Measurements from ENCODE around the gene ASIC2.

The ASIC2 gene

DNA sequence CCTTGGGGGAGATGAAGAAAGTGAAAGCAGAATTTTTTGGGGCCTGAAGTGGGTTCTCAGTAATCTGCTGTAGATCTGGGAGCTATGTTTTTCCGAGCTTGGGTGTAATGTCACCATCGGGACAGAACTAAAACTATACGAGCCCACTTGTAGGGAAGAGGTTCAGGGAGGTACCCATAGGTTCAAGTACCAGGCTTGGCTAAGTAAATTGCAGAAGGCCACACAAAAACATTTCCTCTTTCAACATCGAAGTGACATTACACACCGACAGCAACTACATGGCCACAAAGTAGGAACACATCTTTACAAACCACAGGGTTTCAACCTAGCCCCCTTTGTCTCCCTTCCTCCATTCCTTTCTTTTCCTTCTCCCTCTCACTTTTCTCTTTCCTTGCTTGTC is 10.2 kb upstream of the ASIC2 start:
- POLR2A ChIA-PET, result no interaction called here
- CTCF ChIA-PET, result no interaction called here
- no peak overlapping the region for H3K4me3 ChIP-seq (ENCODE audit: low read depth, low read length)
- no peak for DNase-seq (ENCODE audit: low read depth, low spot score)
- TF ChIP-seq, protein P1, sequence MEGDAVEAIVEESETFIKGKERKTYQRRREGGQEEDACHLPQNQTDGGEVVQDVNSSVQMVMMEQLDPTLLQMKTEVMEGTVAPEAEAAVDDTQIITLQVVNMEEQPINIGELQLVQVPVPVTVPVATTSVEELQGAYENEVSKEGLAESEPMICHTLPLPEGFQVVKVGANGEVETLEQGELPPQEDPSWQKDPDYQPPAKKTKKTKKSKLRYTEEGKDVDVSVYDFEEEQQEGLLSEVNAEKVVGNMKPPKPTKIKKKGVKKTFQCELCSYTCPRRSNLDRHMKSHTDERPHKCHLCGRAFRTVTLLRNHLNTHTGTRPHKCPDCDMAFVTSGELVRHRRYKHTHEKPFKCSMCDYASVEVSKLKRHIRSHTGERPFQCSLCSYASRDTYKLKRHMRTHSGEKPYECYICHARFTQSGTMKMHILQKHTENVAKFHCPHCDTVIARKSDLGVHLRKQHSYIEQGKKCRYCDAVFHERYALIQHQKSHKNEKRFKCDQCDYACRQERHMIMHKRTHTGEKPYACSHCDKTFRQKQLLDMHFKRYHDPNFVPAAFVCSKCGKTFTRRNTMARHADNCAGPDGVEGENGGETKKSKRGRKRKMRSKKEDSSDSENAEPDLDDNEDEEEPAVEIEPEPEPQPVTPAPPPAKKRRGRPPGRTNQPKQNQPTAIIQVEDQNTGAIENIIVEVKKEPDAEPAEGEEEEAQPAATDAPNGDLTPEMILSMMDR (IDR thresholded peaks at IDR 0.05; ENCODE audit: insufficient read depth, low read length, missing control alignments), result no peak

DNA sequence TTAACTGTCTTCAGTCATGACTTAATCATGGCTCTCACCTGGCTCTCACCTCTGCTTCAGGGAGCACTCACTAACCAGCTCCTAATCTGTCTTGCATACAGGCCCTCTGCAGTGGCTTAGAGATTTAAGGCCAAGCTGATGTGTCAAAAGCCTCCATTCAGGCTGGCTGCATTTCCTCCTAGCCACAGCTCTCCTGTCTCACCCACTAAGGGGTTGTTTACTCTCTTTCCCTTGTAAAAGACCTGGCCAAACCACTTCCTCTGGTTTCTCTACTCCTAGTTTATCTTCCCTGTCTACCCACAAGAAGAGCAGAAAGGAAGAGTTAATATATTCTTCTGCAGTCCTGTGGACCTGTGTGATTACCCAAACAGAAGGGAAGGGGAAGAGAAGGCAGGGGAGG is 9.3 kb upstream of the ASIC2 start:
- DNase-seq (ENCODE audit: low read depth, low spot score), result no peak
- CTCF ChIA-PET, result no interaction called here

DNA sequence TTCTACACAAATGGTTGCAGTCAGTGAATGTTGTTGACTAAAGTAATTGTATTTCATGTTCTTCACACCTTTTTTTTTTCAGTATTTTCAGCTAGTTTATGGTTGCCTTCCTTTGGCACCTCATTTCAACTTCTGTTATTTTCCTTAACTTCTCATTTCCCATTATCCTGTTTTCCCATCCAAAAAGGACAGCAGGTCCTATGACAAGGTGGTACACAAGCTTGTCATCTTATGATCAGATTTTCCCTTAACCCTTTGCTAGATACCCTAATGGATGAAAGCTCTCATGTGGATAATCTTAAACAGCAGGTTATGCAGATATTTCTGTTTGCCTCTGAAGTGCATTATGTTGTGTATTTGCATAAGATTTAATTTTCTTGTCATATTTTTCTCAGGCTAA is 7.1 kb upstream of the ASIC2 start:
- TF ChIP-seq, protein P1 (IDR thresholded peaks at IDR 0.05; ENCODE audit: insufficient read depth, low read length, missing control alignments), result no peak
- no peak overlapping the region for H3K4me3 ChIP-seq (ENCODE audit: low read depth, low read length)
- DNase-seq (ENCODE audit: low read depth, low spot score), result no peak
- ChIA-PET POLR2A (no interaction called here), CTCF (no interaction called here)

More for the DNA sequence above, 9.3 kb upstream of the ASIC2 start:
- TF ChIP-seq, protein P1 (IDR thresholded peaks at IDR 0.05; ENCODE audit: insufficient read depth, low read length, missing control alignments), result no peak
- POLR2A ChIA-PET, result no interaction called here
- H3K4me3 ChIP-seq (ENCODE audit: low read depth, low read length), result no peak overlapping the region

DNA sequence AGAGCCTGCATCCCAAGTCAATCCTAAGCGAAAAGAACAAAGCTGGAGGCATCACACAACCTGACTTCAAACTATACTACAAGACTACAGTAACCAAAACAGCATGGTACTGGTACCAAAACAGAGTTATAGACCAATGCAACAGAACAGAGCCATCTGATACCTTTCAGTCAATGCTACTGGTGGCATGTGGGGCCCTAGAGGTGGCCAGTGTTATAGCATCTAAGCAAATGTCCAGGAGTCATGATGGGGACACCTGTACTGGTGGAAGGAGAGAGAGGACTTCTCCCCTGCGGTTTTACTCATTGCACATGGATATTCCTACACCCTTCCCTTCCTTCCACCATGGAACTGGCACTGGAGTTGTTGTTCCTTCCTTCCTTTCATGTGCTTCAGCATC is 6.0 kb upstream of the ASIC2 start:
- ChIA-PET CTCF (no interaction called here), POLR2A (no interaction called here)
- no peak overlapping the region for H3K4me3 ChIP-seq (ENCODE audit: low read depth, low read length)
- TF ChIP-seq, protein P1 (IDR thresholded peaks at IDR 0.05; ENCODE audit: insufficient read depth, low read length, missing control alignments), result no peak
- no peak for DNase-seq (ENCODE audit: low read depth, low spot score)

DNA sequence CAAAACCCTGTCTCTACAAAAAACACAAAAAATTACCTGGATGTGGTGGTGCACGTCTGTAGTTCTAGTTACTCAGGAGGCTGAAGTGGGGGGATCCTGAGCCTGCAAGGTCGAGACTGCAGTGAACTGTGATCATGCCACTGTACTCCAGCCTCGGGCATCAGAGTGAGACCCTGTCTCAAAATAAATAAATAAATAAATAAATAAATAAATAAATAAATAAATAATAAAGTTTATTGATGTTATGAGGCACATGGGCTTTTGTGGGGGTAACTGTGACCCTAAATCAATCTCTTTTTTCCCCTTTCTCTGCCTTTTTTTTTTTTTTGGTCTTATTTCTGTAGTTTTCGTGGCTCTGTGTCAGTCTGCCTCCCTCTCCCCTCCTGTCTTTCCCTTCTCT is 4.5 kb upstream of the ASIC2 start:
- H3K4me3 ChIP-seq (ENCODE audit: low read depth, low read length), result no peak overlapping the region
- TF ChIP-seq, protein P1 (IDR thresholded peaks at IDR 0.05; ENCODE audit: insufficient read depth, low read length, missing control alignments), result no peak
- ChIA-PET POLR2A (no interaction called here), CTCF (no interaction called here)
- no peak for DNase-seq (ENCODE audit: low read depth, low spot score)

DNA sequence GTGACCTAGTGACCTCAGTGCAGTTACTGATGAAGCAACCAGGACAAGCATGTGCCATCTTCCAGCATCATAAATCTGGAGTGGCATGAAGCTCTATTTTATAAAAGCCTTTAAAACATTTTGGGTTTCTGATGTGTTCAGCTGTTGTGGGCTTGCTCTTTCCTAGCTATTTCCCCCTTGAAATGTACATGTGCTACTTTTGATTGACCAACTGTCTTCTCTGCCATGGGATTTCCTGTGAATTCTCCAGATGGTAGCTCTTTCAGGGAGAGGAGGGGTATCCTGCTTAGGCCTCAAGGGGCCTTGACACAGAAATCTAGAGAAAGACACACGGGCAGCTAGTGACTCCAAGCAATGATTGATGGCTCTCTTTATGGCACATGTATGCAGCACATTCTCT is 1.9 kb upstream of the ASIC2 start:
- ChIA-PET CTCF (no interaction called here), POLR2A (no interaction called here)
- DNase-seq (ENCODE audit: low read depth, low spot score), result no peak
- no peak overlapping the region for H3K4me3 ChIP-seq (ENCODE audit: low read depth, low read length)
- TF ChIP-seq, protein P1 (IDR thresholded peaks at IDR 0.05; ENCODE audit: insufficient read depth, low read length, missing control alignments), result no peak
